DMS 273 (cell line): ENCODE measurements around the gene PRDM16.

Experiments
- DNase-seq: peaks from one replicate; lab custom pipeline; 2025; ENCODE audit not compliant: unreplicated experiment; lab: John Stamatoyannopoulos, UW

PRDM16 gene

GRCh38 chr1:3436451-3436850 lies 367.4 kb downstream of the PRDM16 start:
- no peak for DNase-seq

- DNase-seq = no peak
Observed at GRCh38 chr1:3436901-3437300, 367.9 kb downstream of the PRDM16 start.

- no peak for DNase-seq
Observed at GRCh38 chr1:3438661-3439180, 369.7 kb downstream of the PRDM16 start.

GRCh38 chr1:3439346-3440299 lies 370.6 kb downstream of the PRDM16 start:
- no peak for DNase-seq

- DNase-seq = no peak
Observed at GRCh38 chr1:3440300-3440681, 371.3 kb downstream of the PRDM16 start.

- no peak for DNase-seq
Observed at GRCh38 chr1:3440711-3441409, 371.9 kb downstream of the PRDM16 start.

GRCh38 chr1:3441410-3441847 lies 372.4 kb downstream of the PRDM16 start:
- no peak for DNase-seq

- no peak for DNase-seq
Observed at GRCh38 chr1:3441880-3442279, 372.9 kb downstream of the PRDM16 start.

- no peak for DNase-seq
Observed at GRCh38 chr1:3442331-3442730, 373.3 kb downstream of the PRDM16 start.

GRCh38 chr1:3442901-3443300 lies 373.9 kb downstream of the PRDM16 start:
- no peak for DNase-seq

GRCh38 chr1:3443807-3444206 lies 374.8 kb downstream of the PRDM16 start:
- no peak for DNase-seq

- DNase-seq = no peak
Observed at GRCh38 chr1:3444298-3444697, 375.3 kb downstream of the PRDM16 start.

GRCh38 chr1:3444736-3445135 lies 375.7 kb downstream of the PRDM16 start:
- DNase-seq = no peak

- no peak for DNase-seq
Observed at GRCh38 chr1:3450202-3450863, 381.3 kb downstream of the PRDM16 start.

- DNase-seq = no peak
Observed at GRCh38 chr1:3450983-3451382, 382.0 kb downstream of the PRDM16 start.

GRCh38 chr1:3451994-3452865 lies 383.2 kb downstream of the PRDM16 start:
- no peak for DNase-seq

- DNase-seq = no peak
Observed at GRCh38 chr1:3452866-3453175, 383.8 kb downstream of the PRDM16 start.

- peak; percentile 86 for DNase-seq
Observed at GRCh38 chr1:3453203-3453761, 384.3 kb downstream of the PRDM16 start.

- DNase-seq = peak; percentile 83
Observed at GRCh38 chr1:3453891-3454810, 385.1 kb downstream of the PRDM16 start, which contains the start of gene ARHGEF16. ARHGEF16 (plus strand) TSS chr1:3454665; CDS start chr1:3463085, 8,420 bp downstream.
